ENCODE results near the gene P2RX7.

DNA sequence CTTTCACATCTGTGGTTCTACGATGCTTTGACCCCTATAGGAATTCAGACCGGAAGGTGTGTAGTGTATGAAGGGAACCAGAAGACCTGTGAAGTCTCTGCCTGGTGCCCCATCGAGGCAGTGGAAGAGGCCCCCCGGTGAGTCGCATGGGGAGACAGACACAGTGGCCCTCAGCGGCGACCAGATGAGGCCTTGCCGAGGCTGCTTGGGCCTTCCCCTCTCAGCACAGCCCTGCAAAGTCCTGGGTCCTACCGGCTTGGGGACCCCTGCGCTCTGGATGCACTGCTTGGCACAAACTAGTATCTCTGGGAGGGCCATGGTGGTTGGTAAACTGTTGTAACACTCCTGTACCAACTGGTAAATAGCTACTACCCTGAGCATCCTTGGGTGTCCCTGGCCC is 29.7 kb downstream of the P2RX7 start:
- no peak for TF ChIP-seq EZH2 (IDR thresholded peaks at IDR 0.05; ENCODE audit: insufficient read depth, low read length)
- TF ChIP-seq, protein P1, sequence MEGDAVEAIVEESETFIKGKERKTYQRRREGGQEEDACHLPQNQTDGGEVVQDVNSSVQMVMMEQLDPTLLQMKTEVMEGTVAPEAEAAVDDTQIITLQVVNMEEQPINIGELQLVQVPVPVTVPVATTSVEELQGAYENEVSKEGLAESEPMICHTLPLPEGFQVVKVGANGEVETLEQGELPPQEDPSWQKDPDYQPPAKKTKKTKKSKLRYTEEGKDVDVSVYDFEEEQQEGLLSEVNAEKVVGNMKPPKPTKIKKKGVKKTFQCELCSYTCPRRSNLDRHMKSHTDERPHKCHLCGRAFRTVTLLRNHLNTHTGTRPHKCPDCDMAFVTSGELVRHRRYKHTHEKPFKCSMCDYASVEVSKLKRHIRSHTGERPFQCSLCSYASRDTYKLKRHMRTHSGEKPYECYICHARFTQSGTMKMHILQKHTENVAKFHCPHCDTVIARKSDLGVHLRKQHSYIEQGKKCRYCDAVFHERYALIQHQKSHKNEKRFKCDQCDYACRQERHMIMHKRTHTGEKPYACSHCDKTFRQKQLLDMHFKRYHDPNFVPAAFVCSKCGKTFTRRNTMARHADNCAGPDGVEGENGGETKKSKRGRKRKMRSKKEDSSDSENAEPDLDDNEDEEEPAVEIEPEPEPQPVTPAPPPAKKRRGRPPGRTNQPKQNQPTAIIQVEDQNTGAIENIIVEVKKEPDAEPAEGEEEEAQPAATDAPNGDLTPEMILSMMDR (IDR thresholded peaks at IDR 0.05; ENCODE audit: insufficient read depth, low read depth, low read length): no peak
